ENCODE measurements around the gene FAF1. TPM values are rescaled to one million over a fixed set of nuclear protein-coding genes. Genes with fewer than 3 reads are reported as not detected.

FAF1 gene
- total and polyA plus RNA-seq, 2 of the 8 experiments (the other 6 are each of a cell fraction or from before 2014, with no cell fraction given), result 10.8 to 65.9 TPM

GRCh38 chr1:50430010-50430405 lies 530.1 kb downstream of the FAF1 start (continued):
- TF ChIP-seq SIN3A (conservative IDR thresholded peaks at IDR 0.05 in 1 of 2, IDR thresholded peaks at IDR 0.05 in 1 of 2; ENCODE audit: low read depth in 1 of 2, low read length in 2 of 2), result no peak
- no peak for TF ChIP-seq NANOG (IDR thresholded peaks at IDR 0.05; ENCODE audit: insufficient read depth, low read depth, low read length, poor library complexity, severe bottlenecking)

Data from H1 (cell line).